GM21381 (cell line): ENCODE data around the gene MAP3K6.
"Not testable (repeated sequence)": the region's sequence is repeated elsewhere in the genome, so short reads cannot be mapped to it uniquely, and the experiment has no call there.

Experiments
- ATAC-seq: cut with Tn5 transposase; IDR thresholded peaks from one replicate; pipeline ENCODE4 v1.9.1; 2021; ENCODE audit warnings: mild to moderate bottlenecking, moderate library complexity; ENCODE audit not compliant: unreplicated experiment

MAP3K6 gene, protein sequence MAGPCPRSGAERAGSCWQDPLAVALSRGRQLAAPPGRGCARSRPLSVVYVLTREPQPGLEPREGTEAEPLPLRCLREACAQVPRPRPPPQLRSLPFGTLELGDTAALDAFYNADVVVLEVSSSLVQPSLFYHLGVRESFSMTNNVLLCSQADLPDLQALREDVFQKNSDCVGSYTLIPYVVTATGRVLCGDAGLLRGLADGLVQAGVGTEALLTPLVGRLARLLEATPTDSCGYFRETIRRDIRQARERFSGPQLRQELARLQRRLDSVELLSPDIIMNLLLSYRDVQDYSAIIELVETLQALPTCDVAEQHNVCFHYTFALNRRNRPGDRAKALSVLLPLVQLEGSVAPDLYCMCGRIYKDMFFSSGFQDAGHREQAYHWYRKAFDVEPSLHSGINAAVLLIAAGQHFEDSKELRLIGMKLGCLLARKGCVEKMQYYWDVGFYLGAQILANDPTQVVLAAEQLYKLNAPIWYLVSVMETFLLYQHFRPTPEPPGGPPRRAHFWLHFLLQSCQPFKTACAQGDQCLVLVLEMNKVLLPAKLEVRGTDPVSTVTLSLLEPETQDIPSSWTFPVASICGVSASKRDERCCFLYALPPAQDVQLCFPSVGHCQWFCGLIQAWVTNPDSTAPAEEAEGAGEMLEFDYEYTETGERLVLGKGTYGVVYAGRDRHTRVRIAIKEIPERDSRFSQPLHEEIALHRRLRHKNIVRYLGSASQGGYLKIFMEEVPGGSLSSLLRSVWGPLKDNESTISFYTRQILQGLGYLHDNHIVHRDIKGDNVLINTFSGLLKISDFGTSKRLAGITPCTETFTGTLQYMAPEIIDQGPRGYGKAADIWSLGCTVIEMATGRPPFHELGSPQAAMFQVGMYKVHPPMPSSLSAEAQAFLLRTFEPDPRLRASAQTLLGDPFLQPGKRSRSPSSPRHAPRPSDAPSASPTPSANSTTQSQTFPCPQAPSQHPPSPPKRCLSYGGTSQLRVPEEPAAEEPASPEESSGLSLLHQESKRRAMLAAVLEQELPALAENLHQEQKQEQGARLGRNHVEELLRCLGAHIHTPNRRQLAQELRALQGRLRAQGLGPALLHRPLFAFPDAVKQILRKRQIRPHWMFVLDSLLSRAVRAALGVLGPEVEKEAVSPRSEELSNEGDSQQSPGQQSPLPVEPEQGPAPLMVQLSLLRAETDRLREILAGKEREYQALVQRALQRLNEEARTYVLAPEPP (N-terminal part only)

DNA sequence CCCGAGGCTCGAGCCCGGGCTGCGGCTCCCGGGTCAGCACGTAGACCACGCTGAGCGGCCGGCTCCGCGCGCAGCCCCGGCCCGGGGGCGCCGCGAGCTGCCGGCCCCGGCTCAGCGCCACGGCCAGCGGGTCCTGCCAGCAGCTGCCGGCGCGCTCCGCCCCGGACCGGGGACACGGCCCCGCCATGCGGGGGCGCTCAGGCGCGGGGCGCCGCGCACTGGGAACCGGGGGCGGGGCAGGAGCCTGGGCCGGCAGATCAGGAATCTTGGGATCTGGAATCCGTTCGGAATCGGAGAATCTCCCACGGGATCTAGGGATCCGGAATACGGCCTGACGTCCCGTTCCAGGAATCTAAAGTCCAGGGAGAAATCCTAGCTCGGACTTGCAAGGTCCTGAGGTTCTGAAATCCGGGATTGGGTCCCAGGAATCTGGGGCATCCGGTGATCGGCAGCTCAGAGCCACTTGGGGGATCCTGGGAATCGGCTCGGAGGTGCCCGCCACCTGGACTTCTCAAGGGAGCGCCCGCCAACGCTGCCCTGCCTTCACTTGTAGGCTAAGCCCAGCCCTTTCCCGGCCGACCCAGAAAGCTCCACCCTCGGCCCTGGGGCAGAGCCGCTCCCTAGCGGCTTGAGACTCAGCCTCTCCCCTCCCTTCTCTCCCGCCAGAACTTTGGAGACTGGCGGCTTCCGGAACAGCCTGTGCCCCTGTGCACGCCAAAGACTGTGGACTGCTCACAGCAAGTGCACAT, at the start of gene MAP3K6:
TSS of gene MAP3K6 (minus strand) at position 551 of the 749 bp plus-strand sequence. CDS start at position 187, 364 bp downstream.
- peak; percentile 35 for ATAC-seq

DNA sequence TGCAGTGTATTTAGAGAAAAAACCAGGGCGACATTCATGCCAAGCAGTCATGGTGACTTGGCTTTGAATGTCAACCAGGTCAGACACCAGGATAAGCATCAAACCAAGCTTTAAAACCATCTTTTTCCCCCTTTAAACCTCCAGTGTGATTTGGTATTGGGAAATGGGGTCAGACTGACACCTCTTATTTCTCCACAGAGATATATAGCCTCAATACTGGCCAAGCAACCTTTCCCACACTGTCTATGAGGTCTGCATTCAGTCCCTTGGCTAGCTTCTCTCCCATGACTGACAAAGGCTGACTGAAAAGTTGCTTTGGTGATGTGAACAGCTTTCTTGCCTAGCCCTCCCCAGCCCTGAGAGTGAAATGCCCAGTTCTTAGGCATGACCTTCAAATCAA, 47.3 kb upstream of the MAP3K6 start:
- no peak for ATAC-seq

- ATAC-seq, result no peak
Measured at GRCh38 chr1:27413004-27413403, 46.2 kb upstream of the MAP3K6 start.

- no peak for ATAC-seq
Measured at GRCh38 chr1:27412502-27412901, 45.7 kb upstream of the MAP3K6 start.

GRCh38 chr1:27410709-27411108, 43.9 kb upstream of the MAP3K6 start:
- no peak for ATAC-seq

DNA sequence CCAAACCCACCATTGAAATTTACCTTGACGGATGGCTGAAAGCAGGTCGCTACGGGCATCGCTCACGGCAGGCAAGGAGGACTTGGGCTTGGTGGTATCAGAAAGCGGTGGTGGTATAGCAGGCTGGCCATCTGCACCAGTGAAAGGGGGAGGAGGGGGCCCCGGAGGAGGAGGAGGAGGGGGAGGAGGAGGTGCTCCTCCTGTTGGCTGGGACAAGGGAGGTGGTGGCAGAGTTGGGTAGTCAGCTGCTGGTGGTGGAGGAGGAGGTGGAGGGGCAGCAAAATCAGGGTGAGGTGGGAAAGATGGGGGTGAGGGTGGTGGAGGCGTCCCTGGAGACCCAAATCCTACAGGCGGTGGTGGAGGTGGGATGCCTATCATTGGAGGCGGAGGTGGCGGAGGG, 42.9 kb upstream of the MAP3K6 start:
- no peak for ATAC-seq

DNA sequence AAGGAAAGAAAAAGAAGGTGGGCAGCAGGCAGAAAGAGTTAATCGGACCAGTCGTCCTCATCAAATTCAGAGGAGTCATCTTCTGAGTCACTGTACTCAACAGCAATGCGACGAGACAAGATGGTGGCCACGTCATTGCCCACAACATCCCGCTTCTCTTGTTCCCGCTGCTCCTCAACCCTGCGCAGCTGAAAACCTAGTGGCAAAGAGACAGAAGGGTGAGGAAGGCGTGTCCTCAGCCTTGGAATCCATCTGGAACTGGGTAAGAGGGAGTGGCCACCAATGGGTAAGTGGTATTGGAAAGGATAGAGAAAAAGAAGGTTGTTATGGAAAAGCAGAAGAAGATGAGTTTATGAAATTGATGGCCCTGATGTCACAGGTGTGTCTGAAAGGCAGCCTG, 41.4 kb upstream of the MAP3K6 start:
- no peak for ATAC-seq

GRCh38 chr1:27406791-27407190, 40.0 kb upstream of the MAP3K6 start:
- ATAC-seq, result not testable (repeated sequence)

GRCh38 chr1:27406362-27406680, 39.6 kb upstream of the MAP3K6 start:
- no peak for ATAC-seq

DNA sequence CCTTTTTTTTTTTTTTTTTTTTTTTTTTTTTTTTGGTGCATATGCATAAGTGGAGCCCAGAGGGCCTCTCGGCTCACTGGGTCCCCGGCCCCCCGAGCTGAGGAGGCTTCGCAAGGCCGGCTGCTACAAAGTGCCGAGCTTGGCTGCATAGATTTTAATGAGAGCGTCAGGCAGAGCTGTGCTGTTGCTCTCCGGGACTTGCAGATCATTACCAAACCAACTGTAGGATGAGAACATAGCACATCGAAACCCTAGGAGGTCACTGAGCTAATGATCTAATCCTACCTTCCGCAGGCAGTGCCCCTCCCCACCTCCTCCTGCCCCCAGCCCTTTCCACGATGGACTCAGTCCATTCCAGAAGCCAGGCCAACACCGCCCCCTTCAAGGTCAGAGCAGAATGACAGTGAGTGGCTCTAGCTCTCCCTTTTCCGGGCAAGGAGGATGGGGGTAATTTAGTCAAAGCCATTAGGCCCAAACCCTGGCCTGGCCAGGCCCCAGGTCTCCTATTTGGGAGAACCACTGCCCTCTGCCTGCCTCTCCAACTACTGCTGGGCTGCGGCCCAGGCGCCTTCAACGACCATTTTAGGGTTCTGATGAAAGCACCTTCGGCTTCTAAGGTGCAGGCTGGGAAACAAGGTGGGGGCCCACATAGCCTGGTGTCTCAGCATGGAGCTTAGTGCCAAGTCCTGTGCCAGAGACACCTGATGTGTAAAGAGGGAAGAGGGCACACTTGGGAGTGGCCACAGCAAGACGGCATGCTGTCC, 39.0 kb upstream of the MAP3K6 start:
- ATAC-seq, result not testable (repeated sequence)

DNA sequence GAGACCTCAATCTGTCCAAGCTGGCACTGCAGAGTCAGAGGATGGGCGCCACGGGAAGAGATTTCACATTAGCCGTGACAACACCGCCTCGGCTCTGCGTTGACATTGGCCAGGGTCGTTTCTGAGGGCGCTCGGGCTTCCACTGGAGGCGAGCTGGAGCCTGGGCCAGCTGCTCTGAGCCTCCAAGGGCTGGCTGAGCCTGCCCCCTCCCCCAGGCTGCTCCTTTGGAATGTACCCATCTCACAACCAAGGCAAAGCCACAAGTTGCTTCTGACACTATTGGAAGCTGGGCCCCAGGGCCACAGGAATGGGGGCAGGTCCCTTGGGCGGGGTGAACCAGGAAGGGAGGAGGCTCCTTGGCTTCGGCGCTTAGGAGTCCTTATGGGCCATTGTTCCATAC, 38.3 kb upstream of the MAP3K6 start:
- no peak for ATAC-seq

GRCh38 chr1:27403931-27404330, 37.2 kb upstream of the MAP3K6 start:
- ATAC-seq, result no peak

GRCh38 chr1:27403065-27403726, 36.4 kb upstream of the MAP3K6 start:
- ATAC-seq, result no peak

DNA sequence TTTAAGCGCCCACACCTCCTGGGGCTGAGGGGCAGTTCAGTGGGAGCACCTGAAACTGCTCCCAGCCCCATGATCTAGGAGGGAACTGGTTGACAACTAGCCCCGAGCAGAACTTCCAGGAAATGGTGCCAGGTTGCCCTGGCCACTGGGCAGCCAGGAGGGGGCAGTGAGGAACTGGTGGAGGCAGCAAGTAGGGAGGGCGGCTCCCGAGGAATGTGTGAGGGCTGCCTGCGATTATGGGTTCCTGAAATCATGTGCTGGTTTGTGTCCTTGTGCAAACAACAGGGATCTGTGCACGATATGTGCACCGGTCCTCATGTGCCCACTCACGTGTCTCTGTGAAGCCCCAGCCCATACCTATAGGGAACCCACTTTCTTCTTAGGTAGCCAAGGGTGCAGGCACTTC, 35.6 kb upstream of the MAP3K6 start:
- no peak for ATAC-seq

GRCh38 chr1:27400963-27401341, 34.2 kb upstream of the MAP3K6 start:
- ATAC-seq, result no peak

DNA sequence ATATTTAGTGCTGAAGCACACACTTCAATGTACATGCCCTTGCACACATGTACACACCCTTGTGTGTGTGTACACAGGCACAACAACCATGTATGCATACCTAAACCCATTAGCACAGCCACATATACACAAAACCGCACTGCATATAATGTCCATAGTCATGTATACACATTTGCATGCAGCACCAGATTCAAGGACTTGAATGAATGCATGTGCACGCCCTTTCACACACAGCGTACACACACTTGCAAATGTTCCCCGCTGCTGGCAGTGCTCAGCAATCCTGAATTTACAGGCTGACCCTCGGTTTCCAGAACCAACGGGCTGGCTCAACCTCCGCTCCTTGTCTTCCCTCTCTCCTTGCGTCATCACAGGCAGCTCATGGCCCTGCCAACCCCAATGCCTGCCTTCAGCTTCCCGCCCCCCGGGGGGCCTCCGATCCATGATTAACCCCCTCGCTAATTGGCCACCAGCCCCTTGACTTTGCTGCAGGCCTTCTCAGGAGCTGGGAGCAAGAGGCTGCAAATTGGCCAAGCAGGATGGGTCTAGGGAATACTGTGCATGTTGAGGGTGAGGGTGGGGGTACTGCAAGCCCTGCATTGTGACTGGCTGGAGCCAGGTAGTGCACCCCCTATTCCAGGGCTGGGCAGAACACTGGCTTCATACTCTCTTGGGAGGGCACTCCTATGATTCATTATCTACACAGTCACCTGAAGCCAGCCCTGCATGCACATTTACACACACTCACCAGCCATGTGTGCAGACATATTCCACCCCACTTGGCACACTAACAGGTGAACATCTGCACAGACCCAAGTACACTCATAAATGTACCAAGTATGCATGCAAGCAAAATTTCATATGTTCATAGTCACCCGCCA, 33.6 kb upstream of the MAP3K6 start:
- no peak for ATAC-seq

- no peak for ATAC-seq
Measured at GRCh38 chr1:27399251-27400025, 32.7 kb upstream of the MAP3K6 start.
